OCI-LY7 (cell line): Measurements from ENCODE around the gene DGAT2. TPM values are rescaled to one million over a fixed set of nuclear protein-coding genes. Genes with fewer than 3 reads are reported as not detected.

Experiments
- BruUV-seq: library from RNA; stranded (reverse); fragments of 400-500 nt; replicated peaks from 2 replicates; lab custom pipeline; 2021; lab: Mats Ljungman, UMichigan
- CTCF ChIA-PET: fragments of 300-600 bp; sonication (Branson Sonifier 250); formaldehyde crosslinking; loops from one replicate; lab custom pipeline; 2022; ENCODE audit warnings: antibody characterized with exemption; ENCODE audit not compliant: unreplicated experiment; lab: Charles Lee
- POLR2A ChIA-PET: fragments of 300-600 bp; sonication (Branson Sonifier 250); formaldehyde crosslinking; loops from one replicate; lab custom pipeline; 2022; ENCODE audit warnings: antibody characterized with exemption; lab: Charles Lee
- DNase-seq: peaks from one replicate; pipeline ENCODE4 v3.0.0-alpha.2; 2015; ENCODE audit warnings: low spot score
- H2AFZ ChIP-seq: fragments of 200-600 bp; sonication (generic), shearing (Covaris generic); 2 replicates; pipeline ENCODE4 v1.6.1; 2014; ENCODE audit warnings: mild to moderate bottlenecking, antibody characterized with exemption, low read length, moderate library complexity
- H3K27ac ChIP-seq: fragments of 200-600 bp; sonication (generic); 2 replicates; pipeline ENCODE4 v1.5.1; 2014; ENCODE audit warnings: mixed run types, low read depth, mild to moderate bottlenecking, moderate library complexity, low read length, inconsistent platforms; ENCODE audit not compliant: poor library complexity, severe bottlenecking
- H3K36me3 ChIP-seq: fragments of 200-600 bp; sonication (generic); 2 replicates; pipeline ENCODE4 v1.6.1; 2014; ENCODE audit warnings: mild to moderate bottlenecking, antibody characterized with exemption, low read length, moderate library complexity, mixed read lengths; ENCODE audit not compliant: insufficient read depth
- H3K4me1 ChIP-seq: fragments of 200-600 bp; sonication (generic); 2 replicates; pipeline ENCODE4 v1.5.1; 2014; ENCODE audit warnings: mild to moderate bottlenecking, low read length; ENCODE audit not compliant: insufficient read depth, poor library complexity, severe bottlenecking
- H3K4me2 ChIP-seq: fragments of 200-600 bp; sonication (generic); 2 replicates; pipeline ENCODE4 v1.6.1; 2014; ENCODE audit warnings: mild to moderate bottlenecking, low read length
- H3K4me3 ChIP-seq: fragments of 200-600 bp; sonication (generic); 2 replicates; pipeline ENCODE4 v1.5.1; 2014; ENCODE audit warnings: mild to moderate bottlenecking, low read depth, low read length; ENCODE audit not compliant: poor library complexity, severe bottlenecking
- H3K79me2 ChIP-seq: fragments of 200-600 bp; sonication (generic); 2 replicates; pipeline ENCODE4 v1.6.1; 2016; ENCODE audit warnings: low read depth, mild to moderate bottlenecking, low read length, moderate library complexity, mixed read lengths; ENCODE audit not compliant: insufficient read depth
- H3K9me2 ChIP-seq: fragments of 200-600 bp; sonication (generic); 2 replicates; pipeline ENCODE4 v1.6.1; 2016; ENCODE audit warnings: mild to moderate bottlenecking, low read length, mixed read lengths; ENCODE audit not compliant: insufficient read depth
- H3K9me3 ChIP-seq: fragments of 200-600 bp; sonication (generic); 2 replicates; pipeline ENCODE4 v1.6.1; 2014; ENCODE audit warnings: mild to moderate bottlenecking, mixed run types, low read length, mixed read lengths
- H4K20me1 ChIP-seq: fragments of 200-600 bp; sonication (generic); 2 replicates; pipeline ENCODE4 v1.6.1; 2014; ENCODE audit warnings: mild to moderate bottlenecking, antibody characterized with exemption, low read length, moderate library complexity, mixed read lengths; ENCODE audit not compliant: insufficient read depth
- EZH2phosphoT487 ChIP-seq: fragments of 200-600 bp; sonication (generic); IDR thresholded peaks from 2 replicates; pipeline ENCODE4 v1.6.1; 2018; ENCODE audit warnings: low read depth, borderline replicate concordance, mild to moderate bottlenecking, mixed run types, antibody characterized with exemption, low read length, moderate library complexity, mixed read lengths
- intact Hi-C: fragments of 100-400 bp; cut with micrococcal nuclease; formaldehyde crosslinking; loops from one replicate; pipeline ENCODE4 v1.10.0; 2022; ENCODE audit not compliant: unreplicated experiment
- total RNA-seq, 2 experiments: library from RNA; depleted of rRNA in 1 of 2; stranded (reverse); fragments of >200 nt in 1 of 2; shearing (Covaris generic) in 1 of 2; gene quantifications; 2 replicates each; pipeline ENCODE4 v1.2.3, GENCODE V29; 2014 to 2022
- TF ChIP-seq, protein P1 (sequence below): fragments of 200-600 bp; sonication (generic); conservative IDR thresholded peaks from 2 replicates; pipeline ENCODE4 v1.5.1; 2014; ENCODE audit warnings: mild to moderate bottlenecking, antibody characterized with exemption, low read length, moderate library complexity, mixed read lengths

The DGAT2 gene
- total RNA-seq, 2 experiments from 2014 or later: 5.6 to 6.5 TPM

DNA sequence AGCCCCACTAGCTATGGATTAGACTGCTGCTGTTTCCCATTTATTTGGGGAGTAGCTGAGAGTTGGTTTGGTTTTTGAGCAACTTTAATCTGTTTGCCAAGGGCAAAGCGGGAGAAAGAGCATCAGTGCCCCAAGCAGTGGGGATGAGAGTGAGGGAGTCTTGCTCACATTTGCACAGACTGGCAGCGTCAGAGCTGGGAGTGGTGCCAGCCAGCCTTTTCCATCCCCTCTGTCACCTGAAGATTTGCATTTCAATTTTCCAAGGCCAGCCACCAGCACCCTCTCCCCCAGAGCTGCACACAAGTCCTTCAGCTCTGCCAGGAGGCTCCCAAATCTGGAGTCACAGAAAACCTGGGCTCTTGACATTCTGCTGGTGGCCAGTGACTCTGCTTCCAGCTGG is 25.4 kb downstream of the DGAT2 start:
- TF ChIP-seq EZH2phosphoT487: no peak
- TF ChIP-seq, protein P1, sequence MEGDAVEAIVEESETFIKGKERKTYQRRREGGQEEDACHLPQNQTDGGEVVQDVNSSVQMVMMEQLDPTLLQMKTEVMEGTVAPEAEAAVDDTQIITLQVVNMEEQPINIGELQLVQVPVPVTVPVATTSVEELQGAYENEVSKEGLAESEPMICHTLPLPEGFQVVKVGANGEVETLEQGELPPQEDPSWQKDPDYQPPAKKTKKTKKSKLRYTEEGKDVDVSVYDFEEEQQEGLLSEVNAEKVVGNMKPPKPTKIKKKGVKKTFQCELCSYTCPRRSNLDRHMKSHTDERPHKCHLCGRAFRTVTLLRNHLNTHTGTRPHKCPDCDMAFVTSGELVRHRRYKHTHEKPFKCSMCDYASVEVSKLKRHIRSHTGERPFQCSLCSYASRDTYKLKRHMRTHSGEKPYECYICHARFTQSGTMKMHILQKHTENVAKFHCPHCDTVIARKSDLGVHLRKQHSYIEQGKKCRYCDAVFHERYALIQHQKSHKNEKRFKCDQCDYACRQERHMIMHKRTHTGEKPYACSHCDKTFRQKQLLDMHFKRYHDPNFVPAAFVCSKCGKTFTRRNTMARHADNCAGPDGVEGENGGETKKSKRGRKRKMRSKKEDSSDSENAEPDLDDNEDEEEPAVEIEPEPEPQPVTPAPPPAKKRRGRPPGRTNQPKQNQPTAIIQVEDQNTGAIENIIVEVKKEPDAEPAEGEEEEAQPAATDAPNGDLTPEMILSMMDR: no peak
- intact Hi-C loops: no loop called here
- Histone ChIP-seq H2AFZ (no peak overlapping the region), H3K4me2 (no peak overlapping the region), H4K20me1 (no peaks in the 10 kb centered on the region), H3K36me3 (peaks cover 6% of the 10 kb centered on the region), H3K79me2 (no peaks in the 10 kb centered on the region), H3K4me3 (no peak overlapping the region), H3K9me2 (no peaks in the 10 kb centered on the region), H3K9me3 (no peaks in the 10 kb centered on the region), H3K4me1 (no peaks in the 10 kb centered on the region), H3K27ac (no peak overlapping the region)
- BruUV-seq: no TSS peak
- no peak for DNase-seq
- ChIA-PET POLR2A (interaction anchor here (0.8 to 0.9 kb wide), 2 partner anchors 20 to 306 kb away, joined by 3 read pairs; no protein-coding TSS in a partner anchor), CTCF (no interaction called here)

DNA sequence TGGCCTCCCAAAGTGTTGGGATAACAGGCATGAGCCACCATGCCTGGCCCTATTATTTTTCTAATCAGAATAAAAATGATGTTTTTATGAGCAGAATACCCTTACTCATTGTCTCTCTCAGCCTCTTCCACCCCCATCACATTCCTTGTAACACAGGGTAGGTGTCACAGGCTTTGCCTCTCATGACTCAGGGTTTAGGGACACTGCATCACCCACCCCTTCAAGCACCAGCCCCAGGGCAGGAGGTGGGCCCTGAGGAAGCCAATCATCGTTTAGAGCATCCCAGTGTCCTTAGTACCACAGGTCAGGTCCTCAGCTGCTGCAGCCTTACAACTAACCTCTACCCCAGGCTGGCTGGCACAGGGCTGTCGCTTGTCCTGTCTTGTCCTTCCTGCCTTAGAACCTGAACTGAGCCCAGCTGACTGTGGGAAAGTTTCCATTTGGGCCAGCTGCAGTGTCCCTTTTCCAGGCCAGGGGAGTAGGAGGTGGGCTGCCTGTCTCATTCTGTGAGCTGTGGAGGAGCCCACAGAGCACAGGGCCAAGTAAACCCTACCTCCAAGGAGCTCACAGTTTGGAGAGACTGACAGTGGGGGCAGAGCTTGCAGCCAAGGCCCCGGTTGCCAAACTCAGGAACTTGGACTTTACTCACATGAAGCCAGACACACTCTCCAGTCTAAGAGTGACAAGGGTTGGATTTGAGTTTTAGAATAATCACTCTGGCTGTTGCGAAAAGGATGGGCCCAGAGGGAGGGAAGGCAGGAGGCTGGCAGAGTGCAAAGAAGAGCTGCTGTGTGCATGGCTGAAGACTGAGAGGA is 26.9 kb downstream of the DGAT2 start:
- Histone ChIP-seq H3K27ac (no peak overlapping the region), H3K9me3 (no peaks in the 10 kb centered on the region), H3K4me1 (no peaks in the 10 kb centered on the region), H3K9me2 (no peaks in the 10 kb centered on the region), H3K79me2 (no peaks in the 10 kb centered on the region), H3K4me3 (no peak overlapping the region), H3K4me2 (no peak overlapping the region), H2AFZ (no peak overlapping the region), H4K20me1 (no peaks in the 10 kb centered on the region), H3K36me3 (peaks cover 13% of the 10 kb centered on the region)
- TF ChIP-seq EZH2phosphoT487: no peak
- TF ChIP-seq, protein P1: no peak
- ChIA-PET POLR2A (no interaction called here), CTCF (interaction anchor here (0.5 to 0.6 kb wide), 2 partner anchors 27 to 68 kb away, joined by 3 to 4 read pairs; no protein-coding TSS in a partner anchor)
- intact Hi-C loops: no loop called here
- DNase-seq: no peak
- no TSS peak for BruUV-seq

DNA sequence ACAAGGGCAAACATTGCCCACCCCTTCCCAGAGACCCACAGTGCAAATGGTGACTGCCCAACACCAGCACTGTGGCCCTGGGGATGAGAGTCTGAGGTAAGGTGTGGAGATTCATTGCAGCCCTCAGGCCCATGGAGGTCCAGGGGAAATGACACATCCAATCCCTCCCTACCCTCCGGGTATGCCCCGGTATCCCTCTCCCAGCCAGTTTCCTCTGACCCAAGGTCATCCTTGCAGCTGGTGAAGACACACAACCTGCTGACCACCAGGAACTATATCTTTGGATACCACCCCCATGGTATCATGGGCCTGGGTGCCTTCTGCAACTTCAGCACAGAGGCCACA is 27.5 kb downstream of the DGAT2 start:
- Histone ChIP-seq H3K36me3 (peaks cover 13% of the 10 kb centered on the region), H3K9me3 (no peaks in the 10 kb centered on the region), H3K4me3 (no peak overlapping the region), H2AFZ (no peak overlapping the region), H4K20me1 (no peaks in the 10 kb centered on the region), H3K27ac (no peak overlapping the region), H3K79me2 (no peaks in the 10 kb centered on the region), H3K9me2 (no peaks in the 10 kb centered on the region), H3K4me2 (no peak overlapping the region), H3K4me1 (peaks cover under 1% of the 10 kb centered on the region)
- POLR2A ChIA-PET: no interaction called here
- no peak for TF ChIP-seq EZH2phosphoT487
- TF ChIP-seq, protein P1: no peak
- DNase-seq: no peak
- CTCF ChIA-PET: interaction anchor here (0.5 to 0.6 kb wide), 2 partner anchors 27 to 67 kb away, joined by 3 to 4 read pairs; no protein-coding TSS in a partner anchor
- no TSS peak for BruUV-seq
- intact Hi-C loops: no loop called here
